ENCODE data around the gene CYP27A1. TPM values are rescaled to one million over a fixed set of nuclear protein-coding genes. Genes with fewer than 3 reads are reported as not detected.

CYP27A1 gene
- total RNA-seq, 1 experiment from 2014 or later = 20.9 TPM

- Mint-ChIP-seq H3K27ac (ENCODE audit: unreplicated experiment) (no peak overlapping the region), H3K36me3 (ENCODE audit: insufficient read depth, unreplicated experiment) (no peaks in the 10 kb centered on the region), H3K4me1 (ENCODE audit: low read depth, unreplicated experiment) (no peaks in the 10 kb centered on the region), H3K9me3 (ENCODE audit: unreplicated experiment) (no peaks in the 10 kb centered on the region), H3K27me3 (ENCODE audit: insufficient read depth, unreplicated experiment) (peaks cover 2% of the 10 kb centered on the region), H3K4me3 (ENCODE audit: unreplicated experiment) (no peak overlapping the region)
- Histone ChIP-seq H3K36me3 (ENCODE audit: control insufficient read depth, insufficient read depth, low read length) (no peaks in the 10 kb centered on the region), H3K9me3 (no peaks in the 10 kb centered on the region), H3K4me1 (no peaks in the 10 kb centered on the region), H3K27me3 (replicated peaks; ENCODE audit: control insufficient read depth, insufficient read depth, low read length) (peaks cover 1% of the 10 kb centered on the region; the same call in 1 of the 2 replicates), H3K4me3 (ENCODE audit: low read depth, low read length) (no peak overlapping the region)
- no peak for DNase-seq
- no peak for TF ChIP-seq CTCF (IDR thresholded peaks at IDR 0.05; ENCODE audit: insufficient read depth in 1 of 2, low read depth in 1 of 2, low read length in 1 of 2, severe bottlenecking in 1 of 2, unreplicated experiment in 1 of 2)
- intact Hi-C loops (cut with micrococcal nuclease; ENCODE audit: unreplicated experiment) = no loop called here
- no TSS peak for BruUV-seq (replicated peaks)
- POLR2A ChIA-PET = no interaction called here
- CTCF ChIA-PET = no interaction called here
Measured at GRCh38 chr2:218829868-218830451, 48.0 kb downstream of the CYP27A1 start.

DNA sequence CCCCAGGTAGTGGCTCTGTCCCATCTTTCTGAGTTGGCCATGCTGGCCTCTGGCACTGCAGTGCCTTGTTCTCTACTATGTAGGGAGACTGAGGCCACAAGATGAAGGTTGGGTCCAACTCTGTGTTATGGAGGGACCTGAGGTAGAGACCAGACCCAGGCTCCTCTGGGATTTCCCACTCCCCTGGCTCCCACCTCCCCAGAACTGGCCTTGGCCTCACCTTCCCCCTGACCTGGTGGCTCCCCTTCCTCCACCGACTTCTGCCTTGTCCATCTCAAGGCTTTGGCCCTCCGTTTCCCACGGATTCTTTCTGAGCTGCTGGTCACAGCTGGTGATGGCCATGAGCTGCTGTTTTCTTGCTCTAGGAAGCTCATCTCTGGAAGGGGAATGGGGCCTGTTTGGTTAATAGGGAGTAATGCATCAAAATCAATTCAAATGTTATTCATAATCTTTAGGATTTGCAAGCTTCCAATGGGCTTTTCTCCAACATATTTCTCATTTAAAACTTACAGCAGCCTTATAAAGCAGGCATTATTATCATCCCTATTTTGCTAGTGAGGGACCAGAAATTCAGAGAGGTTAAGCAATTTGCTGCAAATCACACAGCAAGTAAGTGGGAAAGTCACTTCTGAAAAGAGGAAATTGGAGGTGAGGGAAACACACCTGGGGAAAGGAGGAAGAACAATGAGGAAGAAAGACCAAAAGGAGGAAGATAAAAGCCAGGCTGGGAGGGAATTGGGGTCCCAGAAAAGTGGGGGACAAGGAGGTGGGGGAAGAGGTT is 48.8 kb downstream of the CYP27A1 start:
- no peak for DNase-seq
- no peaks in the 10 kb centered on the region for H3K9me3 Mint-ChIP-seq (ENCODE audit: unreplicated experiment)
- H3K36me3 Mint-ChIP-seq (ENCODE audit: insufficient read depth, unreplicated experiment) = no peaks in the 10 kb centered on the region
- H3K4me1 Mint-ChIP-seq (ENCODE audit: low read depth, unreplicated experiment) = no peaks in the 10 kb centered on the region
- ChIA-PET CTCF (no interaction called here), POLR2A (no interaction called here)
- intact Hi-C loops (cut with micrococcal nuclease; ENCODE audit: unreplicated experiment) = no loop called here
- no peak for TF ChIP-seq CTCF (IDR thresholded peaks at IDR 0.05; ENCODE audit: insufficient read depth in 1 of 2, low read depth in 1 of 2, low read length in 1 of 2, severe bottlenecking in 1 of 2, unreplicated experiment in 1 of 2)
- peaks cover 2% of the 10 kb centered on the region for H3K27me3 Mint-ChIP-seq (ENCODE audit: insufficient read depth, unreplicated experiment)
- Histone ChIP-seq H3K4me1 (no peaks in the 10 kb centered on the region), H3K36me3 (ENCODE audit: control insufficient read depth, insufficient read depth, low read length) (no peaks in the 10 kb centered on the region), H3K27me3 (replicated peaks; ENCODE audit: control insufficient read depth, insufficient read depth, low read length) (peaks cover 1% of the 10 kb centered on the region; the same call in 1 of the 2 replicates), H3K4me3 (ENCODE audit: low read depth, low read length) (no peak overlapping the region), H3K9me3 (no peaks in the 10 kb centered on the region)
- BruUV-seq (replicated peaks) = no TSS peak
- no peak overlapping the region for H3K27ac Mint-ChIP-seq (ENCODE audit: unreplicated experiment)
- no peak overlapping the region for H3K4me3 Mint-ChIP-seq (ENCODE audit: unreplicated experiment)

- Histone ChIP-seq H3K27me3 (replicated peaks; ENCODE audit: control insufficient read depth, insufficient read depth, low read length) (peaks cover 1% of the 10 kb centered on the region; the same call in 1 of the 2 replicates), H3K36me3 (ENCODE audit: control insufficient read depth, insufficient read depth, low read length) (no peaks in the 10 kb centered on the region), H3K4me1 (no peaks in the 10 kb centered on the region), H3K4me3 (ENCODE audit: low read depth, low read length) (no peak within 1 kb of the TSS), H3K9me3 (no peaks in the 10 kb centered on the region)
- TF ChIP-seq CTCF (IDR thresholded peaks at IDR 0.05; ENCODE audit: insufficient read depth in 1 of 2, low read depth in 1 of 2, low read length in 1 of 2, severe bottlenecking in 1 of 2, unreplicated experiment in 1 of 2) = no peak
- Mint-ChIP-seq H3K9me3 (ENCODE audit: unreplicated experiment) (no peaks in the 10 kb centered on the region), H3K27me3 (ENCODE audit: insufficient read depth, unreplicated experiment) (peaks cover 2% of the 10 kb centered on the region), H3K27ac (ENCODE audit: unreplicated experiment) (no peak within 1 kb of the TSS), H3K4me1 (ENCODE audit: low read depth, unreplicated experiment) (no peaks in the 10 kb centered on the region), H3K36me3 (ENCODE audit: insufficient read depth, unreplicated experiment) (no peaks in the 10 kb centered on the region), H3K4me3 (ENCODE audit: unreplicated experiment) (no peak within 1 kb of the TSS)
- ChIA-PET CTCF (no interaction called here), POLR2A (no interaction called here)
- DNase-seq = no peak
- intact Hi-C loops (cut with micrococcal nuclease; ENCODE audit: unreplicated experiment) = no loop called here
- BruUV-seq (replicated peaks) = no TSS peak
Measured at GRCh38 chr2:218831378-218831990, 49.5 kb downstream of the CYP27A1 start, which contains the start of gene PRKAG3. Gene PRKAG3 (minus strand): TSS chr2:218831803.

Measured in Caco-2 (cell line).